Endothelial cell of umbilical vein (primary cell): ENCODE results near the gene TES. TPM values are rescaled to one million over a fixed set of nuclear protein-coding genes. Genes with fewer than 3 reads are reported as not detected.

Experiments
- BruUV-seq: library from RNA; stranded (reverse); fragments of 400-500 nt; replicated peaks from 2 replicates; lab custom pipeline; 2021; lab: Mats Ljungman, UMichigan
- CTCF ChIA-PET: fragments of 300-600, 350-600 bp; sonication (Branson Sonifier 250); formaldehyde crosslinking; loops from one replicate; lab custom pipeline; 2021; ENCODE audit warnings: antibody characterized with exemption, inconsistent platforms; lab: Charles Lee
- POLR2A ChIA-PET: fragments of 300-600, 350-600 bp; sonication (Branson Sonifier 250); formaldehyde crosslinking; loops from one replicate; lab custom pipeline; 2021; ENCODE audit warnings: antibody characterized with exemption, inconsistent platforms; lab: Charles Lee
- DNase-seq: peaks from one replicate; pipeline ENCODE4 v3.0.0-alpha.2; 2011; ENCODE audit warnings: low read depth, low spot score
- FAIRE-seq: peaks from 2 replicates; lab custom pipeline; 2011; peaks lifted over from hg19 to GRCh38; lab: Jason Lieb, UNC
- H2AFZ ChIP-seq: 2 replicates; pipeline ENCODE4 v1.6.0; 2012; ENCODE audit warnings: low read depth, low read length, control low read depth, inconsistent platforms
- H3K27ac ChIP-seq: 2 replicates; pipeline ENCODE4 v1.5.1; 2011; ENCODE audit warnings: low read depth, mild to moderate bottlenecking, control low read depth, low read length, moderate library complexity; ENCODE audit not compliant: insufficient read depth
- H3K27me3 ChIP-seq, 2 experiments: 2 replicates each; pipeline versions ENCODE4 v1.6.0 to v1.6.1; 2011; ENCODE audit warnings: low read length in 2 of 2, mixed read lengths in 1 of 2; ENCODE audit not compliant: control insufficient read depth in 2 of 2, insufficient read depth in 2 of 2
- H3K36me3 ChIP-seq, 2 experiments: 2 replicates in 1 of 2; 3 replicates in 1 of 2; pipeline ENCODE4 v1.5.1; 2011; ENCODE audit warnings: low read length in 2 of 2, mild to moderate bottlenecking in 1 of 2, moderate library complexity in 1 of 2; ENCODE audit not compliant: control insufficient read depth in 2 of 2, insufficient read depth in 2 of 2; ENCODE audit errors: extremely low read depth in 1 of 2
- H3K4me1 ChIP-seq: 3 replicates; pipeline ENCODE4 v1.5.1; 2011; ENCODE audit warnings: mild to moderate bottlenecking, low read length; ENCODE audit not compliant: control insufficient read depth, insufficient read depth; ENCODE audit errors: extremely low read depth
- H3K4me2 ChIP-seq: 2 replicates; pipeline ENCODE4 v1.6.1; 2011; ENCODE audit warnings: low read length, control low read depth, mixed read lengths; ENCODE audit not compliant: insufficient read depth
- H3K4me3 ChIP-seq, 3 experiments: fragments of 200-600 bp in 1 of 3; sonication (generic), shearing (Covaris generic) in 1 of 3; replicated peaks in 1 of 3; 2 replicates each; pipeline ENCODE4 v1.5.1; 2011 to 2016; ENCODE audit warnings: control low read depth in 3 of 3, low read length in 3 of 3, mild to moderate bottlenecking in 2 of 3, inconsistent platforms in 1 of 3, low read depth in 1 of 3, moderate library complexity in 1 of 3; ENCODE audit not compliant: insufficient read depth in 1 of 3
- H3K79me2 ChIP-seq: 2 replicates; pipeline ENCODE4 v1.6.0; 2012; ENCODE audit warnings: low read length, inconsistent platforms; ENCODE audit not compliant: control insufficient read depth, insufficient read depth
- H3K9ac ChIP-seq: replicated peaks from 2 replicates; pipeline ENCODE3; 2011; ENCODE audit warnings: low read length, control low read depth; ENCODE audit not compliant: insufficient read depth; ENCODE audit errors: extremely low read depth
- H3K9me1 ChIP-seq: replicated peaks from 3 replicates; pipeline ENCODE4 v1.6.0; 2011; ENCODE audit warnings: mild to moderate bottlenecking, low read length; ENCODE audit not compliant: control insufficient read depth, insufficient read depth; ENCODE audit errors: extremely low read depth
- H3K9me3 ChIP-seq: replicated peaks from 2 replicates; pipeline ENCODE4 v1.5.1; 2012; ENCODE audit warnings: low read length, inconsistent platforms; ENCODE audit not compliant: control insufficient read depth, insufficient read depth
- H4K20me1 ChIP-seq: replicated peaks from 2 replicates; pipeline ENCODE3; 2011; ENCODE audit warnings: mild to moderate bottlenecking, low read length; ENCODE audit not compliant: control insufficient read depth, insufficient read depth; ENCODE audit errors: extremely low read depth
- CTCF ChIP-seq, 2 donors: IDR thresholded peaks; 1 replicate in 1 of 2; 2 replicates in 1 of 2; pipeline ENCODE4 v1.5.1; 2011; ENCODE audit warnings: low read length in 2 of 2, mild to moderate bottlenecking in 2 of 2, moderate library complexity in 2 of 2, control low read depth in 1 of 2, inconsistent platforms in 1 of 2, low read depth in 1 of 2; ENCODE audit not compliant: insufficient read depth in 1 of 2; ENCODE audit errors: extremely low read depth in 1 of 2
- EZH2 ChIP-seq: IDR thresholded peaks from 2 replicates; pipeline ENCODE4 v1.6.1; 2012; ENCODE audit warnings: borderline replicate concordance, low read depth, mild to moderate bottlenecking, moderate library complexity, low read length, inconsistent platforms; ENCODE audit not compliant: severe bottlenecking
- FOS ChIP-seq: IDR thresholded peaks from 2 replicates; pipeline ENCODE4 v1.6.1; 2011; ENCODE audit warnings: mild to moderate bottlenecking, low read length, moderate library complexity, borderline replicate concordance; ENCODE audit not compliant: insufficient read depth
- GATA2 ChIP-seq: IDR thresholded peaks from 2 replicates; pipeline ENCODE4 v1.7.0; 2011; ENCODE audit warnings: low read depth, mild to moderate bottlenecking, moderate library complexity, mixed read lengths, low read length; ENCODE audit not compliant: insufficient read length, insufficient read depth
- JUN ChIP-seq: IDR thresholded peaks from 2 replicates; pipeline ENCODE4 v1.6.1; 2011; ENCODE audit warnings: borderline replicate concordance, low read depth; ENCODE audit not compliant: insufficient read length, insufficient read depth
- MAX ChIP-seq: IDR thresholded peaks from 2 replicates; pipeline ENCODE4 v1.6.1; 2011; ENCODE audit not compliant: insufficient read depth, insufficient read length
- MYC ChIP-seq: IDR thresholded peaks from one replicate; pipeline ENCODE4 v1.6.1; 2011; ENCODE audit warnings: mild to moderate bottlenecking, low read depth, low read length
- POLR2A ChIP-seq: IDR thresholded peaks from 2 replicates; pipeline ENCODE4 v1.6.1; 2012; ENCODE audit warnings: low read depth, mild to moderate bottlenecking, control low read depth, low read length
- POLR2AphosphoS5 ChIP-seq: IDR thresholded peaks from 2 replicates; pipeline ENCODE4 v1.6.1; 2012; ENCODE audit warnings: low read depth, mild to moderate bottlenecking, control low read depth, low read length, moderate library complexity; ENCODE audit not compliant: insufficient read depth
- dilution Hi-C: fragments of 300-500 bp; cut with MboI; formaldehyde crosslinking; loops from one replicate; pipeline ENCODE4 v1.15.0; 2019; ENCODE audit warnings: low sequenced_read_pairs; ENCODE audit not compliant: extremely low pct_ligation_motif_present
- intact Hi-C: fragments of 100-400 bp; cut with micrococcal nuclease; formaldehyde crosslinking; loops from one replicate; pipeline ENCODE4 v1.10.0; 2022
- polyA plus RNA-seq, 4 experiments: library from polyadenylated mRNA; depleted of rRNA in 3 of 4; stranded (reverse) in 3 of 4; unstranded in 1 of 4; fragments of >200 nt; gene quantifications; 2 replicates each; pipeline versions ENCODE4 v1.2.1 to v1.2.3, GENCODE V29; 2011 to 2012; ENCODE audit warnings: missing spikeins in 1 of 4
- total RNA-seq: library from RNA; stranded (reverse); gene quantifications from 2 replicates; pipeline ENCODE4 v1.2.3, GENCODE V29; 2021

Gene TES
- total and polyA plus RNA-seq, 2 donors (not counting 3 experiments of a cell fraction or from before 2014, with no cell fraction given), result 35.3 to 50.5 TPM

- intact Hi-C loops (no loop called here), dilution Hi-C loops (no loop called here)
- H3K79me2 ChIP-seq, result peaks cover 98% of the 10 kb centered on the region
- no peak overlapping the region for H3K27ac ChIP-seq
- POLR2A ChIA-PET, result no interaction called here
- FAIRE-seq, result no peak
- no peak overlapping the region for H2AFZ ChIP-seq
- H3K9me1 ChIP-seq, result no peaks in the 10 kb centered on the region
- H3K9ac ChIP-seq, result no peak overlapping the region
- peaks cover 3 to 20% of the 10 kb centered on the region in 2 experiments for H3K36me3 ChIP-seq
- no peak for DNase-seq
- BruUV-seq, result no TSS peak
- H3K27me3 ChIP-seq, result no peaks in the 10 kb centered on the region
- no peaks in the 10 kb centered on the region for H3K9me3 ChIP-seq
- TF ChIP-seq GATA2 (no peak), MYC (no peak), POLR2AphosphoS5 (no peak), FOS (no peak), JUN (no peak), EZH2 (no peak), MAX (no peak), CTCF (IDR thresholded peaks at IDR 0.05; ENCODE audit: extremely low read depth in 1 of 2, insufficient read depth in 1 of 2, low read depth in 1 of 2, low read length in 2 of 2) (no peak), POLR2A (no peak)
- H3K4me3 ChIP-seq, result no peak overlapping the region
- CTCF ChIA-PET, result interaction anchor here (1.0 to 1.2 kb wide), 2 partner anchors 26 to 47 kb away, joined by 3 read pairs; no protein-coding TSS in a partner anchor
- H3K4me2 ChIP-seq, result no peak overlapping the region
- H4K20me1 ChIP-seq, result peaks cover 2% of the 10 kb centered on the region
- peaks cover 21% of the 10 kb centered on the region for H3K4me1 ChIP-seq
These were observed 96.2 kb downstream of the TES start for GRCh38 chr7:116306409-116307048.
